KBM-7 (cell line): ENCODE data around the gene PTPN5.

Experiments
- DNase-seq: peaks from one replicate; pipeline ENCODE4 v3.0.0-alpha.2; 2015
- in situ Hi-C: fragments of 300-500 bp; cut with MboI; formaldehyde crosslinking; loops from 2 replicates; pipeline ENCODE4 v1.14.3; 2020; ENCODE audit warnings: low sequenced_read_pairs, low pct_unique_long_range_greater_than_20kb, mixed read lengths

Gene PTPN5

GRCh38 chr11:18775492-18776292, 15.9 kb downstream of the PTPN5 start:
- in situ Hi-C loops, result no loop called here
- DNase-seq, result peak; percentile 66

- in situ Hi-C loops, result no loop called here
- DNase-seq, result no peak
Observed at GRCh38 chr11:18774801-18775200, 16.8 kb downstream of the PTPN5 start.

DNA sequence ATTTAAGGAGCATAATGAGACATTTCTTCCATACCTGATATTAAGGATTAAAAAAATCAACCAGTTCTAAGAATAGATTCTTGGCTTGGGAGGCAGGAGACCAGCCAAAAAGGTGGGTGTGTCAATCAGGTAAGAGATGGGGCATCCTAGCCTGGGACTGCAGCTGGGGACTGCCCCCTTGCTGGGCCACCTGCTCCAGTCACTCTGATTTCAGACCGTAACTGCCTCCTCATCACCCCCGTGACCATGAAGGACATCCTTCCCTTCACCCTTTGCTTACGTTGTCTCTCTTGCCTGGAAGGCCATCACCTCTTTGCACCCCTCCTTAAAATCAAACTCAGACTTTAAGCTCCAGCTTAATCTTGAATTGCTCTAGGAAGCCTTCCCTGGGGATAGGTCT, 17.9 kb downstream of the PTPN5 start:
- in situ Hi-C loops, result no loop called here
- DNase-seq, result no peak

DNA sequence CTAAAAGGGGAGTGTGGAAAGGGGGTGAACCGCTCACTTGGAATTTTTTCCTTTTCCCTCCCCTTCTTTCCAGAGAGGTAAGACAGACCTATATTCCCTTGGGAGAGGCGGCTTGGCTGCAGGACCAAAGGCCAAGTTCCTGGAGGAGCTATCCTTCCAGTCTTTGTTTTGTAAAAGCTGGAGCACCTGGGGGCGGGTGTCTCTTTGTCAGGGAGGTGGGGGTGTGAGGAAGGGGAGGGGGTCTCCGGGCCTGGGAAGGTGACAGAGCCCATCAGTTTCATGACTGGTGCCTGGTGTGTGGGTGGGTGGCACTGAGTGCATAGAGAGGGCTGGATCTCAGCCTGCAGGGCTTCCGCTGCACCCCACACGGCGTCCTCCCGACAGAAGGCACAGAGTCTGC, 18.5 kb downstream of the PTPN5 start:
- in situ Hi-C loops, result no loop called here
- no peak for DNase-seq

GRCh38 chr11:18772211-18772610, 19.4 kb downstream of the PTPN5 start:
- DNase-seq, result no peak
- in situ Hi-C loops, result no loop called here

DNA sequence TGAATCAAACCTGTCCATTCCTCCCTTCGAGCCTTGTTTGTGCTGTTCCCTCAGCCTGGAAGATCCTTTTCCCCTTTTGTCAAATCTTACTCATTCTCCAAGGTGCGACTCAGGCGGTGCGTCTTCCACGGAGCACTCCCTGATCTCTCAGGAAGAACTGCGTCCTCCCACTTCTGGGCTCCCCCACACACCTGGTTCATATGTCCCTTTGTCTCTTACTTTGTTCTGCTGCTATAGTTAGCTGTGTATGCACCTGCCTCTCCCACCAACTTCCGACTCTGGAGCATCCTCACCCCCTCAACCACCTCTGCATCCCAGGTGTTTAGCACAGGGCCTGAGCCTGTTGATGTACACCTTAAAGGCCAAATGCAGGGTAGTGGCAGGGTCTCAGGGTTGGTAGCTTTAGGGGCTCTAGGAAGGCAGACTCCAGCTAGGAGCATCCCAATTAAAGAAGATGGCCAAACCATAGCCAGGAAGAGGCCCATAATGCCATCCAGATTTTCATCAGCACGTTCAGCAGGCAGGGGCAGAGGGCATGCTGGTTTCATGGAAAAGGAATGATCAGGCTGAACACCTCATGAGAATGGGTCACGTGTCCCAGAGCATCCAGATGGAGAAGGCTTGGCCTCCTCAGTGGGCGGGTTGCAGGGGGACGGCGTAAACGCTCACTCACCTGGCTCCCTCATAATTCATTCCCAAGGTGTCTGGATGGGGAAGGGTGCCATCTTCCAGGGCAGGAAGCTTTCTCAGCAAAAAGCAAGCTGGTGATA, 20.1 kb downstream of the PTPN5 start:
- no peak for DNase-seq
- in situ Hi-C loops, result no loop called here

DNA sequence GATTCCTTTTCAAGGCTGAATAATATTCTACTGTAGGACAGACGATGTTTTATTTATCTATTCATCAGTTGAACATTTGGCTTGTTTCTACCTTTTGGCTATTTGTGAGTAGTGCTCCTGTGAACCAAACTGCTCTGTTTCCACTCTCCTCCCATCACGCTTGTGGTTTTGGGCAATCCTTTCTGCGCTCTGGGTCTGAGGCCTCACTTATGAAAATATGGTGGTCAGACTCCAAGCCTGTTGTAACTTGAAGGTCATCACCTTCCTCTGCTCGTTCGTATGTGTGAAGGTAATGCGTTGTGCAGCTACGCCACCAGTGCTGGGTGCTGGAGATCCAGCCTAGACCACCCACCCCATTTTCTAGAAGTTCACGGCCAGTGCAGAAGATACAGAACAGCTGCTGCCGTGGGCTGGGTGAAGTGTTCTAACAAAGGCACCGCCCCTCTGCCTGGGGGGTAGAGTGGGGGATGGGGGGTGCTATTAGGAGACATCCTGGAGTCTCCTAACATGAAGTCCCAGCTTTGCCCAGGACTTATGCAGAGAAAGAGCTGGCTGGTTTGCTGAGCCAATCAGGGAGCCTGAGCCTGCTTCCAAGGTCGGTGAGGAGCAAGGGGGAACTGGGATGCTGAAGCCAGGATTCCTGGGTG, 21.0 kb downstream of the PTPN5 start:
- in situ Hi-C loops, result no loop called here
- DNase-seq, result no peak

- DNase-seq, result no peak
- in situ Hi-C loops, result no loop called here
Observed at GRCh38 chr11:18769802-18770456, 21.7 kb downstream of the PTPN5 start.

DNA sequence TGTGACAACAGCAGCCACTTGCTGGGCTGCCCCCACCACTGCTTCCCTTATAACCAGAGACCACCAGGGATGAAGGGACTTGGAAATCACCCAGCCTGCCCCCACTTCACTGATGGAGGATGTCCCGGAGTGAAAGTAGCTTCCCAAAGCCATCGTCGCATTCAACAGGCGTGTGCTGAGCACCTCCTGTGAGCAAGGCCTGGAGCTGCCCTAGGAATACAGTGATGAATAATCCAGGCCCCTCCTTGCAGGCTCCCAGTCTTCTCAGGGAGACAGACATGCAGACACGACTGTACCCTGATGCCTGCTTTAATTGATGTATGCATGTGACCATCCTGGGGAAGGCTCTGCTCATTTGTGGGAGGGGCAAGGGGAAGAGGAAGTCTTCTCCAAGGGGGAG, 22.6 kb downstream of the PTPN5 start:
- in situ Hi-C loops, result no loop called here
- DNase-seq, result no peak

GRCh38 chr11:18768472-18768901, 23.1 kb downstream of the PTPN5 start:
- DNase-seq, result no peak
- in situ Hi-C loops, result no loop called here

DNA sequence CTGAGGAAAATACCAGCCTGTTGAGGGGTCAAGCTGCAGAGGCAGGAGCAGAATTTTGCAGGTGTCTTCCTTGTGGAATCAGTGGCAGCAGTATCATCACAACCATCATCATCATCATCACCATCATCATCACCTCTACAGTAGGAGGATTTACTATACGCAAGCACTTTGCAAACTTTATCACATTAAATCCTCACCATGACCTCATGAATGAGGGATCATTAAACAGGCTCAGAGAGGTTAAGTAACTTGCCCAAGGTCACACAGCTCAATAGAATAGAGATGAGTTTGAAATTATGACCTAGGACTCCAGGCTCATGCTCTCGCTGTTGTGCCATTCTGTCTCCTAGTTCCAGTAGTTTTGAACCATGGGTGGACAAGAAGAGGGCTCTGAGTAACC, 25.6 kb downstream of the PTPN5 start:
- in situ Hi-C loops, result no loop called here
- no peak for DNase-seq

- DNase-seq, result no peak
- in situ Hi-C loops, result no loop called here
Observed at GRCh38 chr11:18765554-18765953, 26.0 kb downstream of the PTPN5 start.

- no peak for DNase-seq
Observed at GRCh38 chr11:18761741-18762140, 29.9 kb downstream of the PTPN5 start.

DNA sequence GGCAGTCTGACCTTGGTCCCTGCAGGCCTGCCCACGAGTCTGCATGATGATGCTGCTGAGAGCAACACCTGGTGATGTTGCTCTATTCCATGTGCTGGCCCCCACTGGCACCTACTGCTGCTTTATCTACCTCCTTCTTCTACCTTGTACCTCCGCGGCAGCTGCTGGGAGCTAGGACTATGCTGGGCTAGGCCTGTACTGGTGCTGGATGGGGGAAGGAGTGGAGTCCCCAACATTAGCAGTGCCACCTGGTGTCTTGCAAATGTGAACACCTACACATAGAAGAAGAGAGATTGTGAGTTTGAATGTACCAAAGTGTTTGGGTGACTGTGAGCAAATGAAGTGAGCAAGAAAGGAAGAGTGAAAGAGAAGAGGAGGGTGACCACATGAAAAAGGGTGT, 30.5 kb downstream of the PTPN5 start:
- no peak for DNase-seq
- in situ Hi-C loops, result no loop called here

More at GRCh38 chr11:18761741-18762140, 29.9 kb downstream of the PTPN5 start:
- in situ Hi-C loops, result no loop called here

DNA sequence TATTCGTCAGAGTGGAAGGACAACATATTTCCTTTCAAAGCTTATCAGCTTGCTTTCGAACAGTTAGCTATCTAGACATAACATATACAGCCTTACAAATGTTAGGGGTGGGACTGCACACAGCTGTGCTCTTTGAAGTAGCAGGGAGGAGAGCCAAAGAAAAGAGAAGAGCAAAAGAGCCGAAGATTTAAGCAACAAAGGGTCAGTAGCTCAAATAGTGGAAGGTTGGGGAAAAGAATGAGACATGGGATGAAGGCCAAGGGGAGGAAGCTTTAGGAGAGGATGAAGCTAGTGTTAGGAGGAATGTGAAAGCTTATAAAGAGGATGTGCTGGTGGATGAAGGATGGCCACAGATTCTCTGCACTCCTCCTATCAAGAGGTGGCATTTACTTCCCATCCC, 33.8 kb downstream of the PTPN5 start:
- DNase-seq, result no peak
- in situ Hi-C loops, result no loop called here

GRCh38 chr11:18756889-18757288, 34.7 kb downstream of the PTPN5 start:
- in situ Hi-C loops, result no loop called here

DNA sequence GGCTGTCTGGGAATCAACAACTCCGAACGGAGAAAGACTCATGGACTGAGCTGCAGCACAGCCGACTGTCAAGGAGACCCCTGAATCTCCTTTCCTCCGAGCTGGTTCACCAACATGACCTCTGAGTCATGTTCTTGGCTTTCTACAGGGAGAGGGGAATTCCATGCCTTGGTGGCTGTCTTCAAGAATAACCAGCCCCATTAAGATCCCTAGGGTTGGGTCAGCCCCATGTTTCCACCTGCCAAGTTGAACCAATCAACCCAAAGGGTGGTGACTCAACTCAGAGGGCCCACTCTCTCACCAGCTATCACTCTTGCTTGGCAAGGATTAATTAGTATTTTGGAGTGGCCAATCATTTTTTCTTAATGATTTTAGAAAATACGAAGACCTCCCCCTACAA, 37.3 kb downstream of the PTPN5 start:
- DNase-seq, result no peak
- in situ Hi-C loops, result no loop called here

More at GRCh38 chr11:18756889-18757288, 34.7 kb downstream of the PTPN5 start:
- no peak for DNase-seq

DNA sequence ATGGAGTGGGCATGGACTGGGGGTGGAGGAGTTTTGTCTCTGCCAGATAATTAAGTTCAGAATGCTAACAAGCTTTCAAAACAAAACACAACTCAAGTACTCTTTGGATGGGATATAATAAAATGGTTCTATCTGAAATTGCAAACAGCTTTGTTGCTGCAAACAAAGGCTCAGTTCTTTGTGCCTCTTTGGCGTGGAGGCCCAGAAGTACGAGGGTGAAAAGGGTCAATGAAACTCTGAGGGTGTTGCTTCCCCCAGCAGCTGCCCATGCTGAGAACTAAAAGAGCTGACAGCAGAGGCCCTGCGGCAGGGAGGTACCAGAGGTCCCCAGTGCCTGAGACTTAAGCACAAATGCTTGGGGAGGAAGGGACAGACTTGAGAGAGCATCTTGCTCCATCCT, 39.1 kb downstream of the PTPN5 start:
- in situ Hi-C loops, result no loop called here
- DNase-seq, result no peak

GRCh38 chr11:18750944-18751343, 40.7 kb downstream of the PTPN5 start:
- in situ Hi-C loops, result no loop called here
- DNase-seq, result no peak
